Measurements from ENCODE around the gene ARMC3. TPM values are rescaled to one million over a fixed set of nuclear protein-coding genes. Genes with fewer than 3 reads are reported as not detected.

The ARMC3 gene
- total RNA-seq, 3 donors from 2014 or later = not detected

DNA sequence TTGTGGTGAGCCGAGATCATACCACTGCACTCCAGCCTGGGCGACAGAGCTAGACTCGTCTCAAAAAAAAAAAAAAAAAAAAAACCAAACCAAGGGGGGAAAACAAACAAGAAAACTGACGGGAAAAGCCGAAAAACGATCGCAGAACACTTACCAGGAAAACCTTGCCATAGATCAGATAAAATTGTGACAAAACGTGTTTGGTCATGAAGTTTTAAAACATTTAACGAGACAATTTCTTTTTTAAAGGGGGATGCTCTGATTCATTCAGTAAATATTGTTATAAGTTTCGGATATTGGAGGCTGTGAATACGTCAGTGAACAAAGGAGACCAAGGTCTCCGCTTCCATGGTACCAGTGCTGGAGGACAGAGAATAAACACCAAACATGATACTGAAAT, 77.3 kb downstream of the ARMC3 start:
- Histone ChIP-seq H3K4me1 (ENCODE audit: low read depth) (no peaks in the 10 kb centered on the region), H3K9me3 (no peaks in the 10 kb centered on the region), H3K4me3 (no peak overlapping the region), H3K36me3 (ENCODE audit: low read depth) (no peaks in the 10 kb centered on the region)
- no peak for ATAC-seq
- TF ChIP-seq, protein P1, sequence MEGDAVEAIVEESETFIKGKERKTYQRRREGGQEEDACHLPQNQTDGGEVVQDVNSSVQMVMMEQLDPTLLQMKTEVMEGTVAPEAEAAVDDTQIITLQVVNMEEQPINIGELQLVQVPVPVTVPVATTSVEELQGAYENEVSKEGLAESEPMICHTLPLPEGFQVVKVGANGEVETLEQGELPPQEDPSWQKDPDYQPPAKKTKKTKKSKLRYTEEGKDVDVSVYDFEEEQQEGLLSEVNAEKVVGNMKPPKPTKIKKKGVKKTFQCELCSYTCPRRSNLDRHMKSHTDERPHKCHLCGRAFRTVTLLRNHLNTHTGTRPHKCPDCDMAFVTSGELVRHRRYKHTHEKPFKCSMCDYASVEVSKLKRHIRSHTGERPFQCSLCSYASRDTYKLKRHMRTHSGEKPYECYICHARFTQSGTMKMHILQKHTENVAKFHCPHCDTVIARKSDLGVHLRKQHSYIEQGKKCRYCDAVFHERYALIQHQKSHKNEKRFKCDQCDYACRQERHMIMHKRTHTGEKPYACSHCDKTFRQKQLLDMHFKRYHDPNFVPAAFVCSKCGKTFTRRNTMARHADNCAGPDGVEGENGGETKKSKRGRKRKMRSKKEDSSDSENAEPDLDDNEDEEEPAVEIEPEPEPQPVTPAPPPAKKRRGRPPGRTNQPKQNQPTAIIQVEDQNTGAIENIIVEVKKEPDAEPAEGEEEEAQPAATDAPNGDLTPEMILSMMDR (IDR thresholded peaks at IDR 0.05) = no peak
- intact Hi-C loops (cut with DNase I, micrococcal nuclease) = no loop called here
- no peak for DNase-seq

GRCh38 chr10:23013581-23014335, 85.9 kb downstream of the ARMC3 start:
- Histone ChIP-seq H3K36me3 (ENCODE audit: low read depth) (no peaks in the 10 kb centered on the region), H3K4me3 (no peak overlapping the region), H3K9me3 (no peaks in the 10 kb centered on the region), H3K4me1 (ENCODE audit: low read depth) (no peaks in the 10 kb centered on the region)
- TF ChIP-seq, protein P1 (IDR thresholded peaks at IDR 0.05) = no peak
- ATAC-seq (no peak), DNase-seq (no peak)
- intact Hi-C loops (cut with DNase I, micrococcal nuclease) = no loop called here

- H3K4me3 ChIP-seq = no peak overlapping the region
These were observed 87.3 kb downstream of the ARMC3 start for GRCh38 chr10:23015021-23015707.

DNA sequence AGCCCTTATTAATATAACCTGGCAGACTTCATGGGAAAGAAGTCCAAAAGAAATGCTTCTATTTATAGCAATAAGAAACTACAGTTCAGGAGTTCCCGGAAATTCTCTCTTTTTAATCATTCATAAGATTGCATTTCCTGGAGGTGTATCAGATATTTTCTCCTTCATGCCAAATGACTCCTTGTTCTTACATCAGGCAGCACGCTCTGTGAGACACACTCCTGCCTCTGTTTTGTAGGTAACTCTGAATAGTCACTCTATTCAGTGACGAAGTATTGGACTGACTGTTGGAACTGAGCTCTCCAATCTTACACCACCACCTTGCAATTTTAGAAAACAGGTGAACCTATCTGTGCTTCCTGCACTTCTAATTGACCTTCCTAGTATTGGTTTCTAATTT, 88.8 kb downstream of the ARMC3 start:
- intact Hi-C loops (cut with DNase I, micrococcal nuclease) = no loop called here
- H3K9me3 ChIP-seq = no peaks in the 10 kb centered on the region
- H3K4me3 ChIP-seq = no peak overlapping the region
- no peaks in the 10 kb centered on the region for H3K36me3 ChIP-seq (ENCODE audit: low read depth)
- H3K4me1 ChIP-seq (ENCODE audit: low read depth) = no peaks in the 10 kb centered on the region
- TF ChIP-seq, protein P1 (IDR thresholded peaks at IDR 0.05) = no peak
- ATAC-seq (no peak), DNase-seq (no peak)

More at GRCh38 chr10:23015021-23015707, 87.3 kb downstream of the ARMC3 start:
- TF ChIP-seq, protein P1 (IDR thresholded peaks at IDR 0.05) = no peak
- Histone ChIP-seq H3K36me3 (ENCODE audit: low read depth) (no peaks in the 10 kb centered on the region), H3K4me1 (ENCODE audit: low read depth) (no peaks in the 10 kb centered on the region), H3K9me3 (no peaks in the 10 kb centered on the region)
- ATAC-seq = no peak
- intact Hi-C loops (cut with DNase I, micrococcal nuclease) = no loop called here
- DNase-seq = no peak

DNA sequence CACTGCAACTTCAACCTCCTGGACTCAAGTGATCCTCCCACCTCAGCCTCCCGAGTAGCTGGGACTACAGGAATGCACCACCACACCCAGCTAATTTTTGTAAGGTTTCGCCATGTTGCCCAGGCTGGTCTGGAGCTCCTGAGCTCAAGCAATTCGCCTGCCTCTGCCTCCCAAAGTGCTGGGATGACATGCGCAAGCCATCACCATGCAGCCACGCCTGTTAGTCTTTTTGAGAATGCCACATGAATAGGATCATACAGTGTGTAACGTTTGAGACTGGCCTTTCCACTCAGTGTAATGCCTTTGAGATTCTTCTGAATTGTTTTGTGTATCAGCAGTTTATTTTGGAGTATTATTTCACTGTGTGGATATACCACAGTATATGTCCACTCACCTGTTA, 91.8 kb downstream of the ARMC3 start:
- Histone ChIP-seq H3K4me3 (no peak overlapping the region), H3K4me1 (ENCODE audit: low read depth) (no peaks in the 10 kb centered on the region), H3K36me3 (ENCODE audit: low read depth) (no peaks in the 10 kb centered on the region), H3K9me3 (no peaks in the 10 kb centered on the region)
- intact Hi-C loops (cut with DNase I, micrococcal nuclease) = no loop called here
- ATAC-seq (no peak), DNase-seq (no peak)
- TF ChIP-seq, protein P1 (IDR thresholded peaks at IDR 0.05) = no peak

Measured in mucosa of descending colon (tissue), 3 donors.